Neural progenitor cell (in vitro differentiated cells): ENCODE measurements around the gene TNFRSF9. TPM values are rescaled to one million over a fixed set of nuclear protein-coding genes. Genes with fewer than 3 reads are reported as not detected.

ENCODE experiments used
- DNase-seq: peaks from one replicate; pipeline ENCODE4 v3.0.0-alpha.2; 2016; ENCODE audit warnings: low spot score
- H2AFZ ChIP-seq: fragments of 200-600 bp; sonication (generic); replicated peaks from 2 replicates; pipeline ENCODE4 v1.6.1; 2016; ENCODE audit warnings: antibody characterized with exemption
- H3F3A ChIP-seq: fragments of 200-600 bp; sonication (generic); 2 replicates; pipeline ENCODE4 v1.6.1; 2016; ENCODE audit warnings: antibody characterized with exemption, low read depth
- H3K27ac ChIP-seq: fragments of 200-600 bp; sonication (generic); 2 replicates; pipeline ENCODE4 v1.5.1; 2016; ENCODE audit warnings: mild to moderate bottlenecking
- H3K27me3 ChIP-seq: fragments of 200-600 bp; sonication (generic); 2 replicates; pipeline ENCODE4 v1.6.1; 2016; ENCODE audit warnings: mild to moderate bottlenecking, moderate library complexity
- H3K36me3 ChIP-seq: fragments of 200-600 bp; sonication (generic); 2 replicates; pipeline ENCODE4 v1.5.1; 2016
- H3K4me1 ChIP-seq: fragments of 200-600 bp; sonication (generic); 2 replicates; pipeline ENCODE4 v1.6.1; 2016; ENCODE audit warnings: mixed run types
- H3K4me2 ChIP-seq: fragments of 200-600 bp; sonication (generic); 2 replicates; pipeline ENCODE4 v1.6.1; 2016
- H3K4me3 ChIP-seq: fragments of 200-600 bp; sonication (generic); 2 replicates; pipeline ENCODE4 v1.5.1; 2016
- H3K79me2 ChIP-seq: fragments of 200-600 bp; sonication (generic); 2 replicates; pipeline ENCODE4 v1.6.1; 2016; ENCODE audit warnings: low read depth
- H3K9ac ChIP-seq: fragments of 200-600 bp; sonication (generic); 2 replicates; pipeline ENCODE4 v1.6.1; 2016
- H3K9me3 ChIP-seq: fragments of 200-600 bp; sonication (generic); 2 replicates; pipeline ENCODE4 v1.5.1; 2016; ENCODE audit warnings: low read depth
- H4K20me1 ChIP-seq: fragments of 200-600 bp; sonication (generic); 2 replicates; pipeline ENCODE4 v1.6.1; 2016; ENCODE audit warnings: low read depth
- H3K27ac Mint-ChIP-seq: 3 replicates; pipeline ENCODE4 v1.8.0; 2021; ENCODE audit warnings: mixed read lengths
- H3K27me3 Mint-ChIP-seq: 2 replicates; pipeline ENCODE4 v1.8.0; 2022; ENCODE audit warnings: low read depth, mild to moderate bottlenecking, inconsistent platforms, moderate library complexity, mixed read lengths; ENCODE audit not compliant: insufficient read depth
- H3K36me3 Mint-ChIP-seq: 3 replicates; pipeline ENCODE4 v1.8.0; 2021; ENCODE audit warnings: mixed read lengths
- H3K4me1 Mint-ChIP-seq: 3 replicates; pipeline ENCODE4 v1.8.0; 2021; ENCODE audit warnings: mixed read lengths
- H3K4me3 Mint-ChIP-seq: 3 replicates; pipeline ENCODE4 v1.8.0; 2021; ENCODE audit warnings: mild to moderate bottlenecking, moderate library complexity, mixed read lengths
- H3K9me3 Mint-ChIP-seq: 3 replicates; pipeline ENCODE4 v1.8.0; 2020; ENCODE audit warnings: mixed read lengths
- CTCF ChIP-seq: fragments of 200-600 bp; sonication (generic); IDR thresholded peaks from 2 replicates; pipeline ENCODE4 v1.5.1; 2017; ENCODE audit warnings: antibody characterized with exemption, mild to moderate bottlenecking
- EZH2 ChIP-seq: fragments of 200-600 bp; sonication (generic); IDR thresholded peaks from 2 replicates; pipeline ENCODE4 v1.6.1; 2017; ENCODE audit warnings: antibody characterized with exemption, mild to moderate bottlenecking, moderate library complexity
- EZH2phosphoT487 ChIP-seq: fragments of 200-600 bp; sonication (generic); IDR thresholded peaks from 2 replicates; pipeline ENCODE4 v1.6.1; 2017; ENCODE audit warnings: antibody characterized with exemption
- total RNA-seq: library from RNA; depleted of rRNA; stranded (reverse); fragments of >200 nt; gene quantifications from 2 replicates; pipeline ENCODE4 v1.2.3, GENCODE V29; 2015; ENCODE audit warnings: low replicate concordance

The TNFRSF9 gene
- total RNA-seq, 1 donor from 2014 or later: not detected

GRCh38 chr1:7890853-7891252 lies 49.8 kb downstream of the TNFRSF9 start:
- H4K20me1 ChIP-seq: no peaks in the 10 kb centered on the region
- TF ChIP-seq CTCF: no peak
- TF ChIP-seq EZH2: no peak
- TF ChIP-seq EZH2phosphoT487: no peak
- H3K9me3 ChIP-seq: peaks cover 2% of the 10 kb centered on the region
- Mint-ChIP-seq H3K27ac (no peak overlapping the region), H3K4me1 (no peaks in the 10 kb centered on the region), H3K36me3 (no peaks in the 10 kb centered on the region), H3K27me3 (peaks cover 10% of the 10 kb centered on the region), H3K4me3 (no peak overlapping the region), H3K9me3 (no peaks in the 10 kb centered on the region)
- DNase-seq: no peak
- no peaks in the 10 kb centered on the region for H3K79me2 ChIP-seq
- H3K4me1 ChIP-seq: no peaks in the 10 kb centered on the region
- H3K27me3 ChIP-seq: no peaks in the 10 kb centered on the region
- H3K36me3 ChIP-seq: no peaks in the 10 kb centered on the region
- no peak overlapping the region for H3K9ac ChIP-seq
- H2AFZ ChIP-seq: no peak overlapping the region
- no peak overlapping the region for H3K4me3 ChIP-seq
- no peaks in the 10 kb centered on the region for H3F3A ChIP-seq
- H3K27ac ChIP-seq: no peak overlapping the region
- H3K4me2 ChIP-seq: no peak overlapping the region

GRCh38 chr1:7888248-7889081 lies 52.2 kb downstream of the TNFRSF9 start:
- no peak overlapping the region for H2AFZ ChIP-seq
- no peaks in the 10 kb centered on the region for H3F3A ChIP-seq
- Mint-ChIP-seq H3K27me3 (peaks cover 14% of the 10 kb centered on the region), H3K9me3 (peaks cover 5% of the 10 kb centered on the region), H3K4me1 (no peaks in the 10 kb centered on the region), H3K4me3 (no peak overlapping the region), H3K27ac (no peak overlapping the region), H3K36me3 (no peaks in the 10 kb centered on the region)
- TF ChIP-seq EZH2: no peak
- no peak for TF ChIP-seq EZH2phosphoT487
- no peak for TF ChIP-seq CTCF
- H3K4me1 ChIP-seq: no peaks in the 10 kb centered on the region
- H3K79me2 ChIP-seq: no peaks in the 10 kb centered on the region
- no peak overlapping the region for H3K9ac ChIP-seq
- H4K20me1 ChIP-seq: no peaks in the 10 kb centered on the region
- no peak overlapping the region for H3K27ac ChIP-seq
- H3K4me3 ChIP-seq: no peak overlapping the region
- no peaks in the 10 kb centered on the region for H3K9me3 ChIP-seq
- no peaks in the 10 kb centered on the region for H3K27me3 ChIP-seq
- no peak overlapping the region for H3K4me2 ChIP-seq
- H3K36me3 ChIP-seq: no peaks in the 10 kb centered on the region
- no peak for DNase-seq

GRCh38 chr1:7886405-7886745 lies 54.3 kb downstream of the TNFRSF9 start:
- Histone ChIP-seq H3K4me3 (no peak overlapping the region), H4K20me1 (no peaks in the 10 kb centered on the region), H3K9me3 (no peaks in the 10 kb centered on the region), H3K4me2 (no peak overlapping the region), H3K36me3 (no peaks in the 10 kb centered on the region), H3K79me2 (no peaks in the 10 kb centered on the region), H3K27ac (no peak overlapping the region), H3F3A (no peaks in the 10 kb centered on the region), H3K27me3 (no peaks in the 10 kb centered on the region), H3K9ac (no peak overlapping the region), H2AFZ (no peak overlapping the region), H3K4me1 (no peaks in the 10 kb centered on the region)
- DNase-seq: no peak
- H3K36me3 Mint-ChIP-seq: no peaks in the 10 kb centered on the region
- no peak overlapping the region for H3K4me3 Mint-ChIP-seq
- H3K4me1 Mint-ChIP-seq: no peaks in the 10 kb centered on the region
- H3K27ac Mint-ChIP-seq: no peak overlapping the region
- no peak for TF ChIP-seq EZH2phosphoT487
- TF ChIP-seq EZH2: no peak
- H3K9me3 Mint-ChIP-seq: peaks cover 5% of the 10 kb centered on the region
- peaks cover 14% of the 10 kb centered on the region for H3K27me3 Mint-ChIP-seq
